ENCODE measurements around the gene HNRNPK. TPM values are rescaled to one million over a fixed set of nuclear protein-coding genes. Genes with fewer than 3 reads are reported as not detected.

Gene HNRNPK
- total and polyA plus RNA-seq, 2 of the 4 experiments (the other 2 are of a cell fraction): 422 to 458 TPM

- dilution Hi-C loops (cut with HindIII; ENCODE audit: low sequenced_read_pairs, unreplicated experiment) (no loop called here), in situ Hi-C loops (cut with MboI; ENCODE audit: low sequenced_read_pairs) (no loop called here), intact Hi-C loops (cut with micrococcal nuclease) (loop anchor here (5.0 kb wide), 1 partner anchor 335 kb away; no protein-coding TSS in a partner anchor)
- no peak for TF ChIP-seq CHD1 (IDR thresholded peaks at IDR 0.05; ENCODE audit: low read depth, low read length)
- TF ChIP-seq CTCF (conservative IDR thresholded peaks at IDR 0.05; ENCODE audit: low read depth, low read length): no peak
- TF ChIP-seq RCOR1 (IDR thresholded peaks at IDR 0.05; ENCODE audit: insufficient replicate concordance, low read length): no peak
- TF ChIP-seq, protein P1, sequence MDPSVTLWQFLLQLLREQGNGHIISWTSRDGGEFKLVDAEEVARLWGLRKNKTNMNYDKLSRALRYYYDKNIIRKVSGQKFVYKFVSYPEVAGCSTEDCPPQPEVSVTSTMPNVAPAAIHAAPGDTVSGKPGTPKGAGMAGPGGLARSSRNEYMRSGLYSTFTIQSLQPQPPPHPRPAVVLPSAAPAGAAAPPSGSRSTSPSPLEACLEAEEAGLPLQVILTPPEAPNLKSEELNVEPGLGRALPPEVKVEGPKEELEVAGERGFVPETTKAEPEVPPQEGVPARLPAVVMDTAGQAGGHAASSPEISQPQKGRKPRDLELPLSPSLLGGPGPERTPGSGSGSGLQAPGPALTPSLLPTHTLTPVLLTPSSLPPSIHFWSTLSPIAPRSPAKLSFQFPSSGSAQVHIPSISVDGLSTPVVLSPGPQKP (IDR thresholded peaks at IDR 0.05; ENCODE audit: borderline replicate concordance, low read depth, low read length): no peak
- no peak for TF ChIP-seq MXI1 (IDR thresholded peaks at IDR 0.05; ENCODE audit: borderline replicate concordance, low read depth, low read length)
- TF ChIP-seq CEBPB (IDR thresholded peaks at IDR 0.05; ENCODE audit: low read depth, low read length): no peak
- TF ChIP-seq MAZ (IDR thresholded peaks at IDR 0.05; ENCODE audit: borderline replicate concordance, low read depth, low read length): no peak
- no peak for TF ChIP-seq POLR2A (IDR thresholded peaks at IDR 0.05; ENCODE audit: low read depth, low read length)
- TF ChIP-seq RFX5 (IDR thresholded peaks at IDR 0.05; ENCODE audit: low read depth, low read length): no peak
- TF ChIP-seq SMC3 (IDR thresholded peaks at IDR 0.05; ENCODE audit: low read depth, low read length): no peak
- TF ChIP-seq BHLHE40 (IDR thresholded peaks at IDR 0.05; ENCODE audit: low read depth, low read length): no peak
- Histone ChIP-seq H3K9me1 (ENCODE audit: insufficient read depth, low read length) (no peaks in the 10 kb centered on the region), H3K14ac (replicated peaks; ENCODE audit: low read depth, low read length) (no peak overlapping the region), H3K4me2 (ENCODE audit: low read depth, low read length) (no peak overlapping the region), H4K20me1 (ENCODE audit: insufficient read depth, low read length) (peaks cover 29% of the 10 kb centered on the region), H3K56ac (ENCODE audit: extremely low read depth, insufficient read depth, low read length) (no peak overlapping the region), H2AK9ac (replicated peaks; ENCODE audit: low read depth, low read length, poor library complexity) (no peak overlapping the region), H2BK120ac (ENCODE audit: low read depth, low read length) (no peak overlapping the region), H3K36me3 (ENCODE audit: control insufficient read depth, insufficient read depth, low read length) (peaks cover 32% of the 10 kb centered on the region), H2BK20ac (ENCODE audit: low read depth, low read length) (no peak overlapping the region), H3K4me1 (ENCODE audit: control insufficient read depth, insufficient read depth, low read length) (peaks cover 4% of the 10 kb centered on the region; the same call in 1 of the 2 replicates), H3K23ac (ENCODE audit: low read depth, low read length) (no peak overlapping the region), H4K5ac (ENCODE audit: low read depth, low read length) (no peak overlapping the region), H2AFZ (replicated peaks; ENCODE audit: low read length, poor library complexity) (no peak overlapping the region), H3K18ac (ENCODE audit: low read depth, low read length) (no peak overlapping the region), H4K91ac (ENCODE audit: insufficient read depth, low read depth, low read length) (no peak overlapping the region), H3K27ac (ENCODE audit: insufficient read depth, low read length) (no peak overlapping the region), H3K79me1 (ENCODE audit: low read depth in 1 of 2, low read length in 2 of 2) (peaks cover 4 to 11% of the 10 kb centered on the region in 2 experiments; a peak in 3 of 4 replicates), H3K9me3 (ENCODE audit: control insufficient read depth, insufficient read depth, low read length) (no peaks in the 10 kb centered on the region), H2AK5ac (ENCODE audit: low read depth, low read length) (no peak overlapping the region), H3K4me3 (ENCODE audit: insufficient read depth, low read depth, low read length) (no peak overlapping the region), H3K4ac (ENCODE audit: low read depth, low read length) (no peak overlapping the region), H2BK5ac (ENCODE audit: low read depth, low read length, poor library complexity, severe bottlenecking) (no peak overlapping the region), H3K27me3 (ENCODE audit: control insufficient read depth, insufficient read depth, low read length) (no peaks in the 10 kb centered on the region), H3K9ac (ENCODE audit: low read depth, low read length) (no peak overlapping the region), H2BK15ac (ENCODE audit: low read depth, low read length) (no peak overlapping the region), H4K8ac (ENCODE audit: low read depth in 2 of 2, low read length in 2 of 2) (no peak overlapping the region)
- no TSS peak for BruUV-seq (replicated peaks)
- POLR2A ChIA-PET (ENCODE audit: unreplicated experiment): no interaction called here
- no peak for DNase-seq
- WGBS, 2 experiments (ENCODE audit: extremely low coverage in 2 of 2, insufficient read length in 1 of 2): no CpG with 5 or more reads among the region's 1 CpG
- CTCF ChIA-PET: no interaction called here
- no peak for ATAC-seq (ENCODE audit: low read depth)
These were observed 12.9 kb downstream of the HNRNPK start for GRCh38 chr9:83967073-83967472.

Data from IMR-90 (cell line).